Neuron (in vitro differentiated cells): ENCODE measurements around the gene KRTAP5-11.
"Not testable (repeated sequence)": the region's sequence is repeated elsewhere in the genome, so short reads cannot be mapped to it uniquely, and the experiment has no call there.

Source experiments
- H2AFZ ChIP-seq: one replicate; pipeline ENCODE4 v1.6.1; 2013; ENCODE audit warnings: low read depth, mild to moderate bottlenecking, inconsistent platforms, low read length, moderate library complexity
- H3K27me3 ChIP-seq: one replicate; pipeline ENCODE4 v1.6.1; 2013; ENCODE audit warnings: low read length; ENCODE audit not compliant: insufficient read depth
- H3K36me3 ChIP-seq: one replicate; pipeline ENCODE4 v1.6.1; 2013; ENCODE audit warnings: low read length; ENCODE audit not compliant: insufficient read depth
- H3K4me1 ChIP-seq: one replicate; pipeline ENCODE4 v1.6.1; 2013; ENCODE audit warnings: low read length; ENCODE audit not compliant: insufficient read depth
- H3K4me3 ChIP-seq: 2 replicates; pipeline ENCODE4 v1.5.1; 2013; ENCODE audit warnings: mild to moderate bottlenecking, low read length, moderate library complexity
- H3K9me3 ChIP-seq: one replicate; pipeline ENCODE4 v1.6.1; 2013; ENCODE audit warnings: low read length

The KRTAP5-11 gene

GRCh38 chr11:71582309-71582895 lies at the start of gene KRTAP5-11:
Gene KRTAP5-11, minus strand, starts transcription at chr11:71582875. Its CDS starts 38 bp downstream, at chr11:71582837.
- Histone ChIP-seq H3K4me3 (no peak within 1 kb of the TSS), H3K36me3 (no peaks in the 10 kb centered on the region), H3K9me3 (no peaks in the 10 kb centered on the region), H3K27me3 (no peaks in the 10 kb centered on the region), H2AFZ (no peak within 1 kb of the TSS), H3K4me1 (no peaks in the 10 kb centered on the region)

- not testable (repeated sequence) for H3K4me3 ChIP-seq, H3K4me1 ChIP-seq, H3K9me3 ChIP-seq, H3K36me3 ChIP-seq, H2AFZ ChIP-seq, H3K27me3 ChIP-seq
Measured at GRCh38 chr11:71631551-71631950, 48.9 kb upstream of the KRTAP5-11 start.

GRCh38 chr11:71630071-71630470 lies 47.4 kb upstream of the KRTAP5-11 start:
- H3K4me3 ChIP-seq, H2AFZ ChIP-seq, H3K36me3 ChIP-seq, H3K4me1 ChIP-seq, H3K9me3 ChIP-seq, H3K27me3 ChIP-seq: not testable (repeated sequence)

GRCh38 chr11:71628943-71629342 lies 46.3 kb upstream of the KRTAP5-11 start:
- H3K36me3 ChIP-seq, H2AFZ ChIP-seq, H3K4me3 ChIP-seq, H3K9me3 ChIP-seq, H3K27me3 ChIP-seq, H3K4me1 ChIP-seq: not testable (repeated sequence)

GRCh38 chr11:71623226-71623625 lies 40.6 kb upstream of the KRTAP5-11 start:
- H3K4me1 ChIP-seq, H3K36me3 ChIP-seq, H2AFZ ChIP-seq, H3K27me3 ChIP-seq, H3K4me3 ChIP-seq, H3K9me3 ChIP-seq: not testable (repeated sequence)

- H3K36me3 ChIP-seq, H3K4me1 ChIP-seq, H3K9me3 ChIP-seq, H2AFZ ChIP-seq, H3K4me3 ChIP-seq, H3K27me3 ChIP-seq: not testable (repeated sequence)
Measured at GRCh38 chr11:71622561-71622960, 39.9 kb upstream of the KRTAP5-11 start.

GRCh38 chr11:71615003-71615402 lies 32.3 kb upstream of the KRTAP5-11 start:
- H3K9me3 ChIP-seq, H3K27me3 ChIP-seq, H3K36me3 ChIP-seq, H3K4me3 ChIP-seq, H3K4me1 ChIP-seq, H2AFZ ChIP-seq: not testable (repeated sequence)

GRCh38 chr11:71614366-71614917 lies 31.8 kb upstream of the KRTAP5-11 start:
- H3K36me3 ChIP-seq, H2AFZ ChIP-seq, H3K4me3 ChIP-seq, H3K4me1 ChIP-seq, H3K27me3 ChIP-seq, H3K9me3 ChIP-seq: not testable (repeated sequence)

GRCh38 chr11:71613931-71614330 lies 31.3 kb upstream of the KRTAP5-11 start:
- not testable (repeated sequence) for H3K36me3 ChIP-seq, H3K4me1 ChIP-seq, H2AFZ ChIP-seq, H3K4me3 ChIP-seq, H3K27me3 ChIP-seq, H3K9me3 ChIP-seq

GRCh38 chr11:71611218-71611910 lies 28.7 kb upstream of the KRTAP5-11 start:
- not testable (repeated sequence) for H3K36me3 ChIP-seq, H2AFZ ChIP-seq, H3K9me3 ChIP-seq, H3K4me1 ChIP-seq, H3K4me3 ChIP-seq
- peaks cover 17% of the 10 kb centered on the region for H3K27me3 ChIP-seq

GRCh38 chr11:71608272-71608671 lies 25.6 kb upstream of the KRTAP5-11 start:
- H3K36me3 ChIP-seq, H3K9me3 ChIP-seq, H3K4me1 ChIP-seq, H2AFZ ChIP-seq, H3K4me3 ChIP-seq: not testable (repeated sequence)
- peaks cover 16% of the 10 kb centered on the region for H3K27me3 ChIP-seq

- H3K9me3 ChIP-seq, H3K4me1 ChIP-seq, H3K36me3 ChIP-seq, H3K4me3 ChIP-seq, H2AFZ ChIP-seq: not testable (repeated sequence)
- H3K27me3 ChIP-seq: peaks cover 16% of the 10 kb centered on the region
Measured at GRCh38 chr11:71607520-71608216, 25.0 kb upstream of the KRTAP5-11 start.

GRCh38 chr11:71606853-71607519 lies 24.3 kb upstream of the KRTAP5-11 start:
- H3K4me3 ChIP-seq, H2AFZ ChIP-seq, H3K36me3 ChIP-seq, H3K4me1 ChIP-seq, H3K9me3 ChIP-seq: not testable (repeated sequence)
- H3K27me3 ChIP-seq: peaks cover 16% of the 10 kb centered on the region
